ENCODE results near the gene HABP4. TPM values are rescaled to one million over a fixed set of nuclear protein-coding genes. Genes with fewer than 3 reads are reported as not detected.

Gene HABP4
- total and polyA plus RNA-seq, 9 of the 15 experiments (the other 6 are each of a cell fraction or from before 2014, with no cell fraction given) = 0.38 to 2.4 (median 1.9) TPM

- TF ChIP-seq USF2 (CRISPR knock-in tag; IDR thresholded peaks at IDR 0.05) (no peak), CREM (IDR thresholded peaks at IDR 0.05; ENCODE audit: low read depth) (peak; percentile 70; the same call in 1 of the 2 replicates), NCOA6 (IDR thresholded peaks at IDR 0.05) (no peak), ESRRB (CRISPR knock-in tag; IDR thresholded peaks at IDR 0.05; ENCODE audit: borderline replicate concordance) (no peak), MIER1 (IDR thresholded peaks at IDR 0.05; ENCODE audit: low read depth) (no peak), ZNF354B (CRISPR knock-in tag; IDR thresholded peaks at IDR 0.05) (no peak), ZNF830 (CRISPR knock-in tag; IDR thresholded peaks at IDR 0.05) (peak; percentile 82; the same call in 1 of the 2 replicates), GATAD2B (IDR thresholded peaks at IDR 0.05; ENCODE audit: borderline replicate concordance) (peak; percentile 66; the same call in 1 of the 2 replicates), PRPF4 (IDR thresholded peaks at IDR 0.05; ENCODE audit: insufficient read depth, low read depth, low read length, poor library complexity, severe bottlenecking) (no peak), PCBP1 (IDR thresholded peaks at IDR 0.05; ENCODE audit: low read depth, low read length, poor library complexity, severe bottlenecking) (no peak), CHCHD3 (CRISPR knock-in tag; IDR thresholded peaks at IDR 0.05) (no peak), ZNF134 (CRISPR knock-in tag; conservative IDR thresholded peaks at IDR 0.05) (no peak), ZBTB2 (IDR thresholded peaks at IDR 0.05) (no peak), MAFF (IDR thresholded peaks at IDR 0.05; ENCODE audit: low read length) (no peak), C11orf30 (IDR thresholded peaks at IDR 0.05; ENCODE audit: low read depth) (0 out of 2 replicates have a peak, but pooled peaks have one; percentile 1), ZNF224 (CRISPR knock-in tag; IDR thresholded peaks at IDR 0.05) (no peak), ETV6 (IDR thresholded peaks at IDR 0.05; ENCODE audit: borderline replicate concordance in 1 of 2, low read depth in 2 of 2, low read length in 1 of 2) (0 out of 4 replicates have a peak, but pooled peaks of 1 of the 2 experiments have one; percentile 24), ETV6 (CRISPR knock-in tag; IDR thresholded peaks at IDR 0.05; ENCODE audit: borderline replicate concordance) (no peak), AFF1 (IDR thresholded peaks at IDR 0.05; ENCODE audit: low read depth in 1 of 2, partially characterized antibody in 2 of 2) (peak in 1 of 2 experiments; percentile 6), DACH1 (IDR thresholded peaks at IDR 0.05; ENCODE audit: partially characterized antibody) (peak; percentile 20)
Measured at GRCh38 chr9:96418920-96419690, 30.9 kb upstream of the HABP4 start (continued).
